KOPT-K1 (cell line): ENCODE results near the gene SSNA1.

ENCODE experiments used
- H3K27ac ChIP-seq: fragments of 200-600 bp; sonication (generic); 2 replicates; pipeline ENCODE4 v1.5.1; 2016; ENCODE audit warnings: antibody characterized with exemption, mild to moderate bottlenecking, low read depth, low read length; ENCODE audit not compliant: poor library complexity, severe bottlenecking
- H3K36me3 ChIP-seq: fragments of 200-600 bp; sonication (generic); 2 replicates; pipeline ENCODE4 v1.5.1; 2017; ENCODE audit warnings: antibody characterized with exemption, mild to moderate bottlenecking, low read length, moderate library complexity; ENCODE audit not compliant: insufficient read depth
- H3K9me3 ChIP-seq: fragments of 200-600 bp; sonication (generic); 2 replicates; pipeline ENCODE4 v1.5.1; 2017; ENCODE audit warnings: antibody characterized with exemption, low read length, mild to moderate bottlenecking; ENCODE audit not compliant: insufficient read depth, poor library complexity, severe bottlenecking

Gene SSNA1

DNA sequence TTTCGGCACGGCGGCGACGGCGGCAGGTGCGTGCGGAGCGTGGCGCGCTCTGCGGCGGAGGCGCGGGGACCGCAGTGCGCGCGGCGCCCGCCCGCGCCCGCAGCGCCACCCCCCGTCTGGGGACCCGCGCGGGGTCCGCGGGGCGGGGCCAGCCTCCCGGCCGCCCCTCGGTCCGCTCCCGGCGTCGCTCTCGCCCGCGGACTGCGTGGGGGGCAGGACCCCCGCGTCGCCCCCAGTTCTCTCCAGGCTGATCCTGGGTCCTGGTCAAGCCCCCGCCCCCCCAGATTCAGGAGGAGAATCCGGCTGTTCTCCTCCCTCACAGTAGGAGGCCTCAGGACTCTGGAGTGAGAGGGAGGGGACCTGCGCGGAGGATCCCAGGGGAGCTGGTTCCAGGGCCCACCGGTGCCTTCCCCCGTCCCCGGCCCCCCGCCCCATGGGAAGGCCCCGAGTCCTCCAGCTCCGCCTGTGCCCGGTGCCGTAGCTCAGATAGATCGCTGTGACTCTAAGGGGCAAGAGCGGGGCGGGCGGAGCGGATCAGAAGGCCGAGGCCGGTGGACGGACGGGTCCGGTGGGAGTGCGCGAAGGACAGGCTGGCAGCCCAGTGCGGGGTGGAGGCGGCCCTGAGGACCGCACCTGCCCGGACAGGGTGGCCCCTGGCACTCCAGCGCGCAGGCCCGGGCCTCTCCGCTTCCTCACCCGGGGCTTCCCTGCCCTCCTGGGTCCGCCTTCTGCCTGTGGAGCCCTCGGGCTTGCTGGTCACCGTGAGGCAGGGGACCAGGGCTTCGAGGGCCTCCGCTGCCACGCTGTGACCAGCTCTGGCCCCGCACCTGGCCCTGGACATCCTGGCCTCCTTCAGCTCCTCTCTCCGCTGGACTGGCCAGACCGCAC lies 34.0 kb downstream of the SSNA1 start, which contains the start of gene RNF208:
Gene RNF208, minus strand, starts transcription at position 51 of the 888 bp plus-strand sequence. CDS start 1,028 bp downstream, outside the sequence.
- peak within 1 kb of the TSS; percentile 88 for H3K27ac ChIP-seq
- H3K36me3 ChIP-seq: peaks cover 11% of the 10 kb centered on the region; the same call in 1 of the 2 replicates
- no peaks in the 10 kb centered on the region for H3K9me3 ChIP-seq

DNA sequence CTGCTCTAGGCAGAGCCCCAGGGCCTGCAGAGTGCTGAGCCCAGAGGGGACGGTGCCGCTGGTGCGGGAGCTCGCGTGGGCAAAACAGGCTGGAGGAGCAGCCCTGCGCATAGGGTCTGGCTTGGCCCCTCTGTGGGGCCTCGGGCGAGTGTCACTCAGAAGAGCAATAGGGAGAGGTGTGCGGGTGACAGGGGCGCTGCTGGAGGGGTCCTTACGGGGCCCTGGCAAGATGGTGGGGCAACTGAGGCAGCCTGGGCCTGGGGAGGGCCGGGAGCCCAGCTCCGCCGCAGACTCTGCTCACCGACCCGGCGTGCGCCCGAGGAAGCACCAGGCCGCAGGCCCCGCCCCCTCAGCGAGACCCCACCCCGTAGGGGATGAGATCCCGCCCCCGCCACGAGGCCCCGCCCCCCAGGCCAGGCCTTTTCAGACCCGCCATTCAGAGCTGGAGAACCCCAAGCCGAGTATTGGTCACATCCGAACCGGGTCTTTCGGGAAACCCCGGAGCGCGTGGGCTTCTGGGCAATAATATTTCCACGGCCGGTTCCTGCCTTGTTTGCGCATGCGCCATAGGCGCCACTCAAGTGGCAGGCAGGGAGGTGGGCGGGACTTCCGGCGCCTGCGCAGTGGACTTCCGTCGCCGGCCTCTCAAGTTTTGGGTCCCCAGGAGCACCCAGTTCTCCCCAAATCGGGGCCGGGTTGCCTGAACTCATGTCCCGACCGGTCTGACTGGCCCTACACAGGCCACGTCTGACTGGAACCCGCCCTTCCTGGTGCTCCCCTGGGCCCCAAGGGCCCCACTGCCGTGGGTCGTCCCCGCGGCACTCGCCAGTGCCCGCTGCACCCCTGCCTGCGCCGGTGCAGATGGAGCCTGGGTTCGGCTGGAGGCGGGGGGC lies 34.8 kb downstream of the SSNA1 start:
- Histone ChIP-seq H3K36me3 (peaks cover 7% of the 10 kb centered on the region; the same call in 1 of the 2 replicates), H3K27ac (peak overlapping the region; percentile 88), H3K9me3 (no peaks in the 10 kb centered on the region)

DNA sequence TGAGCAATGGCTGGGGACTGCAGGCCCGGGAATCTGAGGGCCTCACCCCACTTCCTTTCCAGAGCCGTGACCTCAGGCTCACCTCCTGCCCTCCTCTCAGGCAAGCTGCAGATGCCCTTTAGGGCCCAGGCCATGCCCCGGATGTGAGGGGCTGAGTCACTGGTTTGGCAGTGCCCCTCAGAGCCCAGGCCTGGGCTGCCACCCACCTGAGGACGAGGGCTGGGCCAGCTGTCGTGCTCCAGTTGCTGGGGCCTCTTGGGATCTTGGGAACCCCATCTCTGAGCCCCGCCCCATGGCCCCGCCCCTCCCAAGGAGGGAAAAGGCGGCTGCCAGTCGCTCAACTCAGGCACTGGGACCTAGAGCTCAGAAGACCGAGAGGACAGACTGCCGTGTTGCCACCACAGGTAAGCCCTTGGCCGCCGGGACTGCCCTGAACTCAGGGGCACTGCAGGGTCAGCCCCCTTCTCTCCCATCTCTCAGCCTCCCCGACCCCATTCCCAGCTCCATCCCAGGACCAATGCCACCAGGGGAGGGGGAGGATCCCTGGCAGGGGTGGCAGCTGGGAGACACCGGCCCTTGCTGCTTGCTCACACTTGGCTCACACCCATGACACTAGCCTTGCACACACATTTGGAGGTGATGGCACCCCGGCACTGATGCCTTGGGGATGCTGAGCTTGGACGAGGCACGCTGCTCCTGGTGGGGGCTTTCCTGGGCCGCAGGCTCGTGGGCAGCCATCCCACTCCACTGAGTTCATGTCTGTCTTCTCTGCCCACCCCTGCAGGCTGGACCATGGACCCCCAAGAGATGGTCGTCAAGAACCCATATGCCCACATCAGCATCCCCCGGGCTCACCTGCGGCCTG lies 36.6 kb downstream of the SSNA1 start, which contains the start of gene CYSRT1:
Gene CYSRT1, plus strand, starts transcription at position 345 of the 865 bp plus-strand sequence. Its CDS starts 448 bp downstream, at position 793.
- H3K36me3 ChIP-seq: no peaks in the 10 kb centered on the region
- peak within 1 kb of the TSS; percentile 88 for H3K27ac ChIP-seq
- H3K9me3 ChIP-seq: no peaks in the 10 kb centered on the region

DNA sequence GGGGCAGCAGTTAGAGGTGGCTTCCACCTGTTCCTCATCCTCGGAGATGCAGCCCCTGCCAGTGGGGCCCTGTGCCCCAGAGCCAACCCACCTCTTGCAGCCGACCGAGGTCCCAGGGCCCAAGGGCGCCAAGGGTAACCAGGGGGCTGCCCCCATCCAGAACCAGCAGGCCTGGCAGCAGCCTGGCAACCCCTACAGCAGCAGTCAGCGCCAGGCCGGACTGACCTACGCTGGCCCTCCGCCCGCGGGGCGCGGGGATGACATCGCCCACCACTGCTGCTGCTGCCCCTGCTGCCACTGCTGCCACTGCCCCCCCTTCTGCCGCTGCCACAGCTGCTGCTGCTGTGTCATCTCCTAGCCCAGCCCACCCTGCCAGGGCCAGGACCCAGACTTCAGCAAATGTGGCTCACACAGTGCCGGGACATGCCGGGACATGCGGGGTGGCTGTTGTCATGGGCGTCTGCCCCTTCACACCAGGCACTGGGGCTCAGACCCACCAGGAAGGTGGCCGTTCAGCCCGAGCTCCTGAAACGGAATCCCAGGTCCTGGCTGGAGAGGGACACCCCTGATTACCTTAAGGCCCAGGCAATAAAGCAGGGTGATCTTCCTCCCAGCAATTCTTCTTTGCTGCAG lies 37.3 kb downstream of the SSNA1 start:
- no peaks in the 10 kb centered on the region for H3K9me3 ChIP-seq
- no peaks in the 10 kb centered on the region for H3K36me3 ChIP-seq
- no peak overlapping the region for H3K27ac ChIP-seq

DNA sequence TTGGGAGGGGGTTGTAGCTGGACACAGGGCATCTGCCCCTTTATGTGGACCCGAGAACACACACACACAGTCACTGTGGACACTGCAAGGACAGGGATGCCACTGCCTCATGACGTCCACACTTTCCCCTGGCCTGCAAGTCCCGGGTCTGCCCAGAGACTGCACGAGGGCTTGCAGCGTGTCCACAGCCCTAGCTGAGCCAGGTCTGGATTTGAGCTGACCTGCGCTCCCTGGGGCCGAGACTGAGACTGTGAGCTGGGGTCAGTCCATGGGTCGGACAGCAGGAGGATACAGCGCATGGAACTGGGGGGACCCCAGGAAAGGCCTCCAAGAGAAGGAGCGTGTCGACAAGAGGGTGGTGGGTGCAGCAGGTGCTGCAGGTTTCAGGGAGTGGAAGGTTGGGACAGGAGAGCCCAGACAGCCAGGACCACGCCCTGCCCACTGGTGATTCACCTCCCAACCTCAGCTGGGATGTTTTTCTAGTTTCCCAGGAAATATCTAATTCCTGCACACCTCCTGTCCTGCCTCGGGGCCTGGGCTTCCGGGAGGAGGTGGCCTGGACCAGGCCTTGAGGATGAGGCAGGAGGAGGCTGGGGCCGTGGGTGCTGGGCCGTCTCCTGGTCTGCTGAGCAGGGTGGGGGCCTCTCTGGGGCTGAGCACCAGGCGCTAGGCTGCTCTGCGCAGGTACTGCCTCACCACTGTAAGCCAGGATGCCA lies 38.0 kb downstream of the SSNA1 start:
- Histone ChIP-seq H3K36me3 (no peaks in the 10 kb centered on the region), H3K9me3 (no peaks in the 10 kb centered on the region), H3K27ac (no peak overlapping the region)

DNA sequence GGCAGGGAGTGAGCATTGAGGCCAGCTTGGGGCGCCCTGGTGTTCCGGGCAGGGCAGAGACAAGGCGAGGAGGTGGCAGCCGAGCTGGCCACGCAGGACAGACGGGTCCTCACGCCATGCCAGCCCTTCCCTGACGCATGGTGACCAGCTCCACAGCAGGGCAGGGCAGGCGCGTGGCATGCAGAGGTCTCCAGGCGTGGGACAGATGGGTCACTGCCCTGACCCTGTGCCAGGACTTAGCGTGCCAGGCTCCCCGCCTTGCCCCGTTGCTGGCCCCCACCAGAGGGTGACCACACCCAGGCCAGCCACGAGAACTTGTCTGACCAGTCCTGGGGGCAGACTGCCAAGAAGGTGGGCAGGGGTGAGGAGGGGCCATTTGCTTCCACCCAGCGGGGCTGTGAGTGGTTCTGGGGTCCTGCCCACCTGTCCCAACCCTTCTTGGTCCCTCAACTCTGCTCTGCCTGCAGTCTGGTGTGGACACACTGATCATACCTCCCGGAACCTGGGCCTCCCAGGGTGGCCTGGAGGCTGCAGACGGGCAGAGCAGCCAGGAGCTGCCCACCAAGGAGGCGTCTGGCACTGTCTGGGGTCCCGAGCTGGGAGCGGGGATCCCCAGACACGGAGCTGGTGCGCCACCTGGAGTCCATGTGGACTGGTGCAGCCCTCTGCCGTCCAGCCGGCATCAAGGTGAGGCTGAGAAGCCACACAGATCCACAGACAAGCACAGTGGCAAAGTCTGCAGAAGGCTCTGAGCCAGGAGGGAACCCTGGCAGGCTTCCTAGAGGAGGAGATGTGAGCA lies 38.8 kb downstream of the SSNA1 start, which contains the start of gene RNF224:
Gene RNF224, plus strand, starts transcription at position 449 of the 799 bp plus-strand sequence. CDS start 834 bp downstream, outside the sequence.
- no peak within 1 kb of the TSS for H3K27ac ChIP-seq
- no peaks in the 10 kb centered on the region for H3K9me3 ChIP-seq
- no peaks in the 10 kb centered on the region for H3K36me3 ChIP-seq

DNA sequence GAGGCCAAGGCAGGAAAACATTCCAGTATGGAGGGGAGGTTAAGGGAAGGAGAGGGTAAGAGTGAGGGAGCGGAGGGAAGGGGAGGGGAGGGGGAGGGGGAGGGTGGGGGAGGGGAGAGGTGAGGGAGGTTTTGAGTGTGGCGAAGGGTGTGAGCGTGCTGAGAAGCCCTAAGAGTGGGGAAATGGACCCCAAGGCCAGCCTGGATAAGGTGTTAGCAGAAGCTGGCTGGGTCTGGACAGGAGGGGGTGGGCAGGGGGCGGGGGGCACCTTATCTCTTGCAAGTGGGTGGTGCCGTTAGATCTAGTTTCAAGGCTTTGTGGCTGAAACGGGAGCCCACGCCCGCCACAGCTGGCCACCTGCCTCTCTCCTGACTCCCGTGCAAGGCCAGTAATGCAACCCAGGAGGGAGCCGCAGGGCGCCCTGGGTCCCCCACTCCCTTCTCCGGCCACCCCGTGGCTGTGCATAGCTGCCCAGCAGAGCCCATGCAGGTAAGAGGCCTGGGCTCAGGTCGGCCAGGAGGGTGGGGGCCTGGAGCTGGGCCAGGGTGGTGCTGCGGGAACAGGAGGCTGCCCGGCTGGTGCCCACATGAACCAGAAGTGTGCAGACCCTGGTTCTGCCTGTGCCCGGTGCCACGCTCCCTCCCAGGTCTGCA lies 39.5 kb downstream of the SSNA1 start:
- no peaks in the 10 kb centered on the region for H3K9me3 ChIP-seq
- no peaks in the 10 kb centered on the region for H3K36me3 ChIP-seq
- H3K27ac ChIP-seq: no peak overlapping the region

DNA sequence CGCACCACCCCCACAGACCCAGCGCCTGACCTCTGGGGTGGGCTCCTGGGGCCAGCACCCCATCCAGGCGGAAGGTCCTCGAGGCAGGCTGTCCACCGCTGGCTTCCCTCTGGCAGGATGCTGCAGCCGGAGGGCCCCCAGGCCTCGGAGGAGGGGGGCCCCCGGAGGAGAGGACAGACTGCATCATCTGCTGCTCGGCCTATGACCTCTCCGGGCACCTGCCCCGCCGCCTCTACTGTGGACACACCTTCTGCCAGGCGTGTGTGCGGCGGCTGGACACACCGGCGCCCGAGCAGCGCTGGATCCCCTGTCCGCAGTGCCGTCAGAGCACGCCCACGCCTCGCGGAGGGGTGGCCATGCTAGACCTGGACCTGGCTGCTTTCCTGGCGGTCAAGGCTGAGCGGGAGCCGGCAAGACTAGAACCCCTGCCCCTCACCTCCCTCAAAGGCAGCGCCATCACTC lies 40.1 kb downstream of the SSNA1 start:
- Histone ChIP-seq H3K36me3 (no peaks in the 10 kb centered on the region), H3K27ac (no peak overlapping the region), H3K9me3 (no peaks in the 10 kb centered on the region)

DNA sequence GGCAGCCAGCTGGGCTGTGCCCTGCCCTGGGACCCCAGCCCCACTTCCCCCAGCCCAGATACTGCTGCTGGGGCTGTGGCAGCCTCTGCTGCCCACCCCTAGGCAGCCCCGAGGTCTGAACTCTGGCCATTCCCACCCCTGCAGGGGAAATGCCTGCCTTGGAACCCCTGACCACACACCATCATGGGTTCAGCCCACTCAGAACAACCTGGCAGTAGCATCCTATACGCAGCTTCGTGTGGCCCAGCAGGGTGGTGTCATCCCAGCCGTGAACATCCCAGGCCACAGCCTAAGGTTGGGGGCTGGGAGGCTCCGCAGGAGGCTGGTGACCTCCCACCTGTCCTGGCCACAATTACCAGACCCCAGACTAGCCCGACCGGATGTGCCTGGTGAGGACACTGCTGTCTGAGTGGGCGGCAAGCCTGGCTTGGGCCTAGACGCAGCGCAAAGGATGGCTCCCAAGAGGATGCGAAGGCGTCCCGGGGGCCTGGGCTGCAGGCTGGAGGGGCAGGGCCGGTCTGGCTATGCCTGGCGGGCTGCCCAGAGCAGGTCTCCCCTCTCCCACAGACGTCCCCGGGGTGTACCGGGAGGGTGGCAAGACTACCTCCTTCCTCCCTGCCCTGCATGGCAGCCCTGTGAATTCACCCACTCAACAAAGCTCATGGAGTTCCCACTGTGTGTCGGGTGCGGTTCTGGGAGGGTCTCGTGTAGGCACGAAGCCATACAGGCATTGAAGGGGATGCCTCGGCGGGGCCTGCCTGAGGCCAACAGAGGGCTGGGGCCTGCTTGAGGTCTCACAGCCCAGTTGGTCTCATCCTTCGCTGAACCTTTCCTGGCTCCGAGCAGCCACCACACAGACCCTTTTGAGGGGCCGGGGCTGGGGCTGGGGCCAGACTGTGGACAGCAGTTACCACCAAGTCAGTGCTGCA lies 40.8 kb downstream of the SSNA1 start:
- no peaks in the 10 kb centered on the region for H3K36me3 ChIP-seq
- no peak overlapping the region for H3K27ac ChIP-seq
- no peaks in the 10 kb centered on the region for H3K9me3 ChIP-seq

DNA sequence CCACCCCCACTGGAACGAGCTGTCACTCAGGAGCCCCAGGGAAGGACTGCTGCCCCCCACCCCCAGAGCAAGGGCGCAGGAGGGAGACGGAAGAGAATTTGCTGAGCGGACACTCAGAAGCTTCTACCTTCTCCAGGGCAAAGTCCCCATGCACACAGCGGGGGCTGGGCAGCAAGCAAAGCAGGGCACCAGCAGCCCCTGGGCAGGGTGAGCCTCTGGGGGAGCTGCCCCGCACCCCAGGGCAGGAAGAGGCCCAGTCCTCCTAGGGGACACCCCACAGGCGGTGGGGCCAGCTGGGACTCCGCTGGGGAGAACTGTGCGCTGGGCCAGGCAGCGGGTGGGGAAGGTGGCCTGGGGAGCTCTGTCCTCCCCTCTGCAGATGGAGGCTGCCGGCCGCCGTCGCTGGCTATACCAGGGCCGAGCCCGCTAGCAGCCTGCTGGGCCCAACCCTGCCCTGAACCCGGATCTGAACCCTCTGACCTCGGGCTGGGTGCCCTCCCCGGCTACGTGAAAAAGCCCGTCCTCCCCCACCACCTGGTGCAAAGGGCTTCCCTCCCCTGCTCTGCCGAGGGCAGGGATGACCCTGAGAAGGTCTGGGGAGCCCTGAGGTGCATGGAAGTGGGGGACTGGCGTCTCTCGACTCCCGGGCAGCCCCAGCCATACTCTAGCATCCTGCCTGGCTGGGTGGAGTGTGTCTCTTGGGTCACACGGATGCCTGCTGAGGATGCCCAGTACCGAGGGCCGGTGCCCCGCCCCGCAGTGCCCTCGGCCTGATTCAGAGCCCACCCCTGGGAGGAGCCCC lies 41.6 kb downstream of the SSNA1 start:
- Histone ChIP-seq H3K27ac (no peak overlapping the region), H3K36me3 (no peaks in the 10 kb centered on the region), H3K9me3 (no peaks in the 10 kb centered on the region)
